ENCODE measurements around the gene INF2. TPM values are rescaled to one million over a fixed set of nuclear protein-coding genes. Genes with fewer than 3 reads are reported as not detected.

Gene INF2
- total and polyA plus RNA-seq, 9 of the 15 experiments (the other 6 are each of a cell fraction or from before 2014, with no cell fraction given) = 0.56 to 31.3 (median 7.8) TPM

- 0 out of 2 replicates have a peak, but pooled peaks have one; percentile 9 for TF ChIP-seq PKNOX1 (IDR thresholded peaks at IDR 0.05)
- peak; percentile 50 for TF ChIP-seq POLR2G (IDR thresholded peaks at IDR 0.05; ENCODE audit: low read depth, low read length)
Measured at GRCh38 chr14:104769324-104770071, 80.1 kb downstream of the INF2 start (continued).

- no peaks in the 10 kb centered on the region for H3K9me1 ChIP-seq (ENCODE audit: control insufficient read depth, insufficient read depth, low read length)
- H3K9me3 ChIP-seq (replicated peaks; ENCODE audit: control insufficient read depth, insufficient read depth, low read depth, low read length) = peaks cover 6% of the 10 kb centered on the region; the same call in 1 of the 2 replicates
- no peak overlapping the region for H2AFZ ChIP-seq (ENCODE audit: low read depth, low read length)
- H4K20me1 ChIP-seq (replicated peaks; ENCODE audit: control insufficient read depth, insufficient read depth, low read length) = no peaks in the 10 kb centered on the region
- no peak overlapping the region for H3K27ac ChIP-seq (ENCODE audit: extremely low read depth, low read depth, low read length)
- 84% methylated on average over 15 of the region's 24 CpGs for WGBS (ENCODE audit: insufficient coverage, low coverage, missing lambda C conversion rate)
- H3K9ac ChIP-seq (ENCODE audit: insufficient read depth in 1 of 2, low read depth in 2 of 2, low read length in 2 of 2) = no peak overlapping the region; a peak in 1 of 4 replicates
- intact Hi-C loops (cut with micrococcal nuclease) = no loop called here
- ChIA-PET POLR2A (no interaction called here), CTCF (ENCODE audit: low intra/inter-chr PET ratio) (interaction anchor here (2.4 kb wide), 1 partner anchor 56 kb away, joined by 13 read pairs; no protein-coding TSS in a partner anchor)
- no peaks in the 10 kb centered on the region for H3K79me2 ChIP-seq (ENCODE audit: control insufficient read depth, insufficient read depth, low read length)
- no peaks in the 10 kb centered on the region for H3K27me3 ChIP-seq (ENCODE audit: control insufficient read depth in 2 of 2, insufficient read depth in 2 of 2, low read length in 2 of 2)
- no peak overlapping the region for H3K4me2 ChIP-seq (ENCODE audit: insufficient read depth, low read length)
- H3K4me1 ChIP-seq (replicated peaks in 1 of 2; ENCODE audit: control insufficient read depth in 2 of 2, insufficient read depth in 2 of 2, low read length in 2 of 2) = peaks cover 6 to 34% of the 10 kb centered on the region in 2 experiments; a peak in 4 of 5 replicates
- ATAC-seq (no peak), DNase-seq (ENCODE audit: extremely low read depth in 1 of 4, low spot score in 3 of 4) (no peak), FAIRE-seq (no peak)
- BruUV-seq (replicated peaks) = no TSS peak
- in situ Hi-C loops (cut with MboI) = no loop called here
- H3K4me3 ChIP-seq = no peak overlapping the region
- peaks cover 50% of the 10 kb centered on the region; the same call in 1 of the 3 replicates for H3K36me3 ChIP-seq (ENCODE audit: control insufficient read depth, insufficient read depth, low read length)
- TF ChIP-seq POLR2G (IDR thresholded peaks at IDR 0.05; ENCODE audit: low read depth, low read length) = peak; percentile 24; the same call in 1 of the 2 replicates
- TF ChIP-seq MAZ (CRISPR knock-in tag; conservative IDR thresholded peaks at IDR 0.05 in 1 of 2, IDR thresholded peaks at IDR 0.05 in 1 of 2) = no peak
- no peak for TF ChIP-seq MTA1 (IDR thresholded peaks at IDR 0.05; ENCODE audit: borderline replicate concordance)
- 0 out of 2 replicates have a peak, but pooled peaks have one; percentile 31 for TF ChIP-seq ZBTB33 (CRISPR knock-in tag; IDR thresholded peaks at IDR 0.05)
Measured at GRCh38 chr14:104770072-104770579, 80.7 kb downstream of the INF2 start.

Data from K562 (cell line).